Breast epithelium (tissue), 3 donors: Measurements from ENCODE around the gene TMEM63C.

Source experiments
- POLR2A ChIP-seq: fragments of 450-650 bp; IDR thresholded peaks from one replicate; pipeline ENCODE4 v1.6.1; 2016; ENCODE audit warnings: antibody characterized with exemption, mild to moderate bottlenecking, moderate library complexity
- POLR2AphosphoS5 ChIP-seq, 3 donors: sonication (generic); formaldehyde crosslinking; IDR thresholded peaks; one replicate each; pipeline ENCODE4 v1.6.1; 2017; ENCODE audit warnings: antibody characterized with exemption in 3 of 3
- TF ChIP-seq, protein P1 (sequence below), 3 donors: fragments of 450-650 bp; IDR thresholded peaks; one replicate each; pipeline ENCODE4 v1.5.1; 2016 to 2017; ENCODE audit warnings: antibody characterized with exemption in 3 of 3, mild to moderate bottlenecking in 3 of 3, moderate library complexity in 3 of 3

GRCh38 chr14:77208291-77208978 is 26.8 kb downstream of the TMEM63C start:
- TF ChIP-seq, protein P1, sequence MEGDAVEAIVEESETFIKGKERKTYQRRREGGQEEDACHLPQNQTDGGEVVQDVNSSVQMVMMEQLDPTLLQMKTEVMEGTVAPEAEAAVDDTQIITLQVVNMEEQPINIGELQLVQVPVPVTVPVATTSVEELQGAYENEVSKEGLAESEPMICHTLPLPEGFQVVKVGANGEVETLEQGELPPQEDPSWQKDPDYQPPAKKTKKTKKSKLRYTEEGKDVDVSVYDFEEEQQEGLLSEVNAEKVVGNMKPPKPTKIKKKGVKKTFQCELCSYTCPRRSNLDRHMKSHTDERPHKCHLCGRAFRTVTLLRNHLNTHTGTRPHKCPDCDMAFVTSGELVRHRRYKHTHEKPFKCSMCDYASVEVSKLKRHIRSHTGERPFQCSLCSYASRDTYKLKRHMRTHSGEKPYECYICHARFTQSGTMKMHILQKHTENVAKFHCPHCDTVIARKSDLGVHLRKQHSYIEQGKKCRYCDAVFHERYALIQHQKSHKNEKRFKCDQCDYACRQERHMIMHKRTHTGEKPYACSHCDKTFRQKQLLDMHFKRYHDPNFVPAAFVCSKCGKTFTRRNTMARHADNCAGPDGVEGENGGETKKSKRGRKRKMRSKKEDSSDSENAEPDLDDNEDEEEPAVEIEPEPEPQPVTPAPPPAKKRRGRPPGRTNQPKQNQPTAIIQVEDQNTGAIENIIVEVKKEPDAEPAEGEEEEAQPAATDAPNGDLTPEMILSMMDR (IDR thresholded peaks at IDR 0.05): no peak
- no peak for TF ChIP-seq POLR2A
- no peak for TF ChIP-seq POLR2AphosphoS5 (IDR thresholded peaks at IDR 0.05)
